ENCODE results near the gene SKA2.
"Not testable (repeated sequence)": the region's sequence is repeated elsewhere in the genome, so short reads cannot be mapped to it uniquely, and the experiment has no call there.

Gene SKA2

DNA sequence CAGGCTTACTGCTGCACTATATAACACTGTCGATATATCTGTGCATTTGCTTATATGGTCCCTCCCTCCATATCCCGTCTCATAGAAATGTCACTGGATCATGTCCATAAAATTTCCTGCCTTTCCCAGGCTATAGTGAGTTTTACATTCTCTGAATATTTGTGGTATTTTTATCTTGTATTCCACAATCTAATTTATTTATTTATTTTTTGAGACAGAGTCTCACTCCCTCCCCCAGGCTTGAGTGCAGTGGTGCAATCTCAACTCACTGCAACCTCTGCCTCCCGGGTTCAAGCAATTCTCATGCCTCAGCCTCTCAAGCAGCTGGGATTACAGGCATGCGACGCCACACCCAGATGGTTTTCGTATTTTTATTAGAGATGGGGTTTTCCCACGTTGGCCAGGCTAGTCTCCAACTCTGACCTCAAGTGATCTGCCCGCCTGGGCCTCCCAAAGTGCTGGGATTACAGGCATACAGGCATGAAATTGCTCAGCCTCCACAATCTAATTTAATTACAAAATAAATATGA lies 61.2 kb downstream of the SKA2 start:
- DNase-seq = no peak

DNA sequence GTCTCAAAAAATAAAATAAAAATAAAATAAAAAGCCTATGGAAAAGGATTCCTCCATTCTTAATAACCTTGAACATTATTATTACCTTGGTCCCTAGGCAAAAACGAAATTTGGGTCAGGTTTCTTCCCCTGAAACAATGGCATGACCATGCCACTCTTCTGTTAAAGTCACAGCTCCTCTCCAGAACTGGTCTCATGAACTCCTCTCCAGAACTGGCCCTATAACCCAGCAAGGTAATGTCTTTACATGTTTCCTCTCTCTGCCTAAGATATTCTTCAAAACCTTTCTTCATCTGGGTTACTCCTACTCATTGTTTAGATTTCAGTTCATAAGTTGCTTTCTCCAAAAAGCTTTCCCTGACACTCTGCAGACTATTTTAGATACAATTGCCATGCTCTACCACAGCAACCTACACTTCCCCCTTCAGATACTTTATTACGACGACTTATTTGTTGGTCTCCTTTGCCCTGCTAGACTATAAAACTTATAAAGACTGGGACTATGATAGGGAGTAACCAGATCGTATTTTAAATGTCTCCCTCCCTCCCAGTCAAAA lies 61.8 kb downstream of the SKA2 start:
- no peak for DNase-seq

DNA sequence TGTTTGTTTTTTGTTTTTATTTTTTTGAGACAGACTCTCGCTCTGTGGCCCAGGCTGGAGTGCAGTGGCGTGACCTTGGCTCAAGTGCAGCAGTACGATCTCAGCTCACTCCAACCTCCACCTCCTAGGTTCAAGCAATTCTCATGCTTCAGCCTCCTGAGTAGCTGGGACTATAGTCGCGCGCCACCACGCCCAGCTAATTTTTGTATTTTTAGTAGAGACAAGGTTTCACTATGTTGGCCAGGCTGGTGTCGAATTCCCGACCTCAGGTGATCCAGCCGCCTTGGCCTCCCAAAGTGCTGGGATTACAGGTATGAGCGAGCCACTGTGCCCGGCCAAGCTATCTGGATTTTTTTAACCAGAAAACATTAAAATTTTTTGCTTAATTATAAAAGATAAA lies 64.4 kb downstream of the SKA2 start:
- not testable (repeated sequence) for DNase-seq

DNA sequence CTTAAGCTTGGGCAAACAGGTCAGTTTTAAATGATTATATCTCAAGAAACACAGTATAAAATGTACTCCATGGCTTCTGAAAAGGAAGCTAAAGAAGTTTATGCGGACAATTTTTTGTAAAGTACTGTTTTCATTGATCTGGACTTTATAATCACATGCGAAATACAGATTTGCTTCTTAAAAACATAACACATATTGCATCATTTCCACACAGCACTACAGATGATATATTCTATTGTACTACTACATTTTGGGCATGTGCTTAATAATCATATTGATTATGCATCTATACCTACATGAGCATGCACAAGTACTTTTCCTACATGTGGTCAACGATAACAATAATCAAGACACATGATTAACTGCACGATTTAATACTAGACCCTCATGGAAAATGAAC lies 70.8 kb downstream of the SKA2 start:
- DNase-seq = no peak

DNA sequence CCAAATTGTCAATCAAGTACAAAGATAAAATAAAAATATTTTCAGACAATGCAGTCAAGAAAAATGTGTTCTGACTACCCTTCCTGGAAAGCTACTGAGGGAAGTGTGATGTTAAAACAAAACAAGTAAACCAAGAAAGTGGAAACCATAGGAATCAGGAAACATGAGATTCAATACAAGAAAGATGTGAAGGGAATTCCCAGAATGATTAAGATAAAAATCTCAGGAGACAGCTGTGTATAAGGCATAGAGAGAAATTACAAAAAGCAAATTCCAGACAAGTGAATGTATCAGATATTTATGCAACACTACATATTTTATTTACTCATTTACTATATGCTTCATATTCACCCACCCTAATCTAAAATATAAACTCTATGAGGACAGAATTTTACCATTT lies 80.5 kb downstream of the SKA2 start:
- no peak for DNase-seq

DNA sequence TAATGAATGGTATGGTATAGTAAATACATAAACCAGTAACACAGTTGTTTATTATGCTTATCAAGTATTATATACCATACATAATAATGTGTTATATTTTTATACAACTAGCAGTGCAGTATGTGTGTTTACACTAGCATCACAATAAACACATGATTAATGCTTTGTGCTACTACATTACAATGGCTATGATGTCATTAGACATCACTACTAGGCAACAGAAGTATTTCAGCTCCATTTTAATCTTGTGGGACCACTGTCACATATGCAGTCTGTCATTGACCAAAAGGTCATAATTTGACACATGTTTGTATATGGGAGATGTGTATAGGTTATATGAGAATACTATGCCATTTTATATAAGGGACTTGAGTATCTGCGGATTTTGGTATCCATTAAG lies 81.0 kb downstream of the SKA2 start:
- DNase-seq = no peak

DNA sequence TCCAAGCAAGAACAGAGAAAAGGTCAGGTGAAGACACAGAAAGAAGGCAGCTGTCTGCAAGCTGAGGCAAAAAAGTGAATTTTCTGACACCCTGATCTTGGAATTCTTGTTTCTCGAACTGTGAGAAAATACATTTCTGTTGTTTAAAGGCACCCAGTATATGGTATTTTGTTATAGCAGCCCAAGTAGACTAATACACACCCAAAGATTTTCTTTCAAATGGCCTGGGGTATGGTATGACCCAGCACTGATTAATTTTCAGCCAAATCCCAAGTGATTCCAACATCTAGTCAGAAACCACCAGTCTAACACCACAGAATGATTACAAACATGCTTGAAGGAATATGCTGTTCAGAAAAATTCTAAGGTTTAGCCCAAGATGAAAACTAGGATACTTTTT lies 85.1 kb downstream of the SKA2 start:
- DNase-seq = no peak

DNA sequence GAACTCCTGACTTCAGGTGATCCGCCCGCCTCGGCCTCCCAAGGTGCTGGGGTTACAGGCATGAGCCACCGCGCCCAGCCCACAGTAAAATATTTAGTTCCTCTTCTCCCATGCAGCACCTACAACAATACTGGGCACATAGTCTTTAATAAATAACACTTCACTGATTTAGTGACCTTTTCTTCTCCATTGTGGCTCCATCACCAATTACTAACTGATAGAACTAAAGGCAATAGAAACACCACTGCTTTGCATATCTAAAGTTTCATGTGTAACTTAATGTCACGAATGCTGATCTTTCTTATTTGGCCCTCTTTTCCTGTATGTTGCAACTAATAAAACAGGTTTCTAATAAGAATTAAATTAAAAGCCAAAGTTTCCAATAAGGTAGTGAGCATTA lies 87.2 kb downstream of the SKA2 start:
- DNase-seq = no peak

DNA sequence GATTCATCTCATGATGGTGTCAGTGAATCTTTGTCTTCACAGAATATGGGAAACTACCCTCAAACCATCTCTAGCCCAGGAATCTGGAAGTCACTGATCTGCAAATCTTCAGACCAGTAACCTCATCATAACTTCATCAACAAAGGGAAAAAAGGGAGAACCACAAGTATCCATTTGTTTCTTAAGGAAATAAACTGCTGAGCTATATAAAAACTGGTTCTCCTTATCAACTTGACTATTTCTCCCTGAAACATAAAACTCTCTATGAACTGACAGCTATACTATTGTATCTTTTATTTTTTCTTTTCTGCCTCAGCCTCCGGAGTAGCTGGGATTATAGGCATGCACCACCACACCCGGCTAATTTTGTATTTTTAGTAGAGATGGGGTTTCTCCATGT lies 87.6 kb downstream of the SKA2 start:
- DNase-seq = no peak

DNA sequence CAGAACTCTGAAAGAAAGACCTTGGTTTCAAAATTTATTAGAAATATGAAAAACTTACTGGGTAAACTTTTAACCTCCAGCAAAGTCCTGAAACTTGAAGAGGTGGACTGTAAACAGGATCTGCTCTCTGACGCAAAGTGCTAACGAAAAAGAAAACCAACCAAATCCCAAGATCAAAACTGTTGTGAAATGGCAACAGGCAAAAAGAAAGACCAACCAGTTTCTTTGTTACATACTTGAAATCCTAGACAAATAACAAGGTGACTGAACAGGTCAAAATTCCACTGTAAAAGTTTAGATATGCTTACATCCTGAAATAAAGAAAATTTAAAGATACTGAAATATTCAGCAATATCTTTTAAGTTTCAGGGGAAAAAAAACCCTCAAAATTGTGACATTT lies 92.5 kb downstream of the SKA2 start:
- no peak for DNase-seq

Measured in NCI-H1436 (cell line).